C1 segment of cervical spinal cord (tissue), 14 donors: Measurements from ENCODE around the gene SLC17A9.
"Not testable (repeated sequence)": the region's sequence is repeated elsewhere in the genome, so short reads cannot be mapped to it uniquely, and the experiment has no call there.

ENCODE experiments used
- DNase-seq, 14 donors: peaks; one replicate each; lab custom pipeline; 2025; lab: John Stamatoyannopoulos, UW

Gene SLC17A9

GRCh38 chr20:62956387-62957135 lies 4.1 kb downstream of the SLC17A9 start:
- no peak for DNase-seq

- no peak for DNase-seq
Measured at GRCh38 chr20:62957136-62958117, 4.9 kb downstream of the SLC17A9 start.

- no peak for DNase-seq
Measured at GRCh38 chr20:62958388-62959100, 6.0 kb downstream of the SLC17A9 start.

GRCh38 chr20:62959101-62959971 lies 6.8 kb downstream of the SLC17A9 start:
- DNase-seq, result no peak

GRCh38 chr20:62959998-62960436 lies 7.5 kb downstream of the SLC17A9 start:
- no peak for DNase-seq

- not testable (repeated sequence) for DNase-seq
Measured at GRCh38 chr20:62960446-62961309, 8.2 kb downstream of the SLC17A9 start.

GRCh38 chr20:62961310-62961783 lies 8.8 kb downstream of the SLC17A9 start:
- no peak for DNase-seq

- no peak for DNase-seq
Measured at GRCh38 chr20:62961799-62962198, 9.3 kb downstream of the SLC17A9 start.

GRCh38 chr20:62962221-62962879 lies 9.8 kb downstream of the SLC17A9 start:
- no peak for DNase-seq

GRCh38 chr20:62962891-62963613 lies 10.5 kb downstream of the SLC17A9 start:
- no peak for DNase-seq

GRCh38 chr20:62963614-62964397 lies 11.3 kb downstream of the SLC17A9 start:
- no peak for DNase-seq

- DNase-seq, result no peak
Measured at GRCh38 chr20:62964700-62965099, 12.2 kb downstream of the SLC17A9 start.

- no peak for DNase-seq
Measured at GRCh38 chr20:62965363-62965771, 12.9 kb downstream of the SLC17A9 start.

GRCh38 chr20:62966212-62967148 lies 14.0 kb downstream of the SLC17A9 start:
- no peak for DNase-seq

- no peak for DNase-seq
Measured at GRCh38 chr20:62967149-62967501, 14.6 kb downstream of the SLC17A9 start.

- no peak for DNase-seq
Measured at GRCh38 chr20:62967628-62968351, 15.3 kb downstream of the SLC17A9 start.
